Activated CD4-positive, alpha-beta memory T cell treated with anti-CD3 and anti-CD28 coated beads, Interleukin-2, amount 10 ng/mL, durations not matched to agents 7 days and 5 days (primary cell): Measurements from ENCODE around the gene PABPN1. TPM values are rescaled to one million over a fixed set of nuclear protein-coding genes. Genes with fewer than 3 reads are reported as not detected.
"Not testable (repeated sequence)": the region's sequence is repeated elsewhere in the genome, so short reads cannot be mapped to it uniquely, and the experiment has no call there.

Source experiments
- CTCF ChIA-PET: fragments of 350-600 bp; sonication (Branson Sonifier 250); formaldehyde crosslinking; loops from one replicate; lab custom pipeline; 2021; ENCODE audit warnings: antibody characterized with exemption, inconsistent platforms; lab: Charles Lee
- POLR2A ChIA-PET: fragments of 350-600 bp; sonication (Branson Sonifier 250); formaldehyde crosslinking; loops from one replicate; lab custom pipeline; 2021; ENCODE audit warnings: antibody characterized with exemption; lab: Charles Lee
- DNase-seq: peaks from one replicate; pipeline ENCODE4 v3.0.0-alpha.2; 2020
- H3K27ac Mint-ChIP-seq: one replicate; pipeline ENCODE4 v1.8.0; 2021; ENCODE audit warnings: mild to moderate bottlenecking, mixed read lengths
- H3K27me3 Mint-ChIP-seq: one replicate; pipeline ENCODE4 v1.8.0; 2021; ENCODE audit warnings: mixed read lengths
- H3K36me3 Mint-ChIP-seq: one replicate; pipeline ENCODE4 v1.8.0; 2021; ENCODE audit warnings: low read depth, mixed read lengths
- H3K4me1 Mint-ChIP-seq: one replicate; pipeline ENCODE4 v1.8.0; 2021; ENCODE audit warnings: mixed read lengths
- H3K4me3 Mint-ChIP-seq: one replicate; pipeline ENCODE4 v1.8.0; 2021; ENCODE audit warnings: mild to moderate bottlenecking, mixed read lengths
- H3K9me3 Mint-ChIP-seq: one replicate; pipeline ENCODE4 v1.8.0; 2021; ENCODE audit warnings: mixed read lengths
- total RNA-seq, 2 experiments: library from RNA; stranded (reverse); gene quantifications; one replicate each; pipeline ENCODE4 v1.2.3, GENCODE V29; 2021

The PABPN1 gene, protein sequence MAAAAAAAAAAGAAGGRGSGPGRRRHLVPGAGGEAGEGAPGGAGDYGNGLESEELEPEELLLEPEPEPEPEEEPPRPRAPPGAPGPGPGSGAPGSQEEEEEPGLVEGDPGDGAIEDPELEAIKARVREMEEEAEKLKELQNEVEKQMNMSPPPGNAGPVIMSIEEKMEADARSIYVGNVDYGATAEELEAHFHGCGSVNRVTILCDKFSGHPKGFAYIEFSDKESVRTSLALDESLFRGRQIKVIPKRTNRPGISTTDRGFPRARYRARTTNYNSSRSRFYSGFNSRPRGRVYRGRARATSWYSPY
- 100 to 1,000 TPM; 194 to 198 TPM for total RNA-seq

DNA sequence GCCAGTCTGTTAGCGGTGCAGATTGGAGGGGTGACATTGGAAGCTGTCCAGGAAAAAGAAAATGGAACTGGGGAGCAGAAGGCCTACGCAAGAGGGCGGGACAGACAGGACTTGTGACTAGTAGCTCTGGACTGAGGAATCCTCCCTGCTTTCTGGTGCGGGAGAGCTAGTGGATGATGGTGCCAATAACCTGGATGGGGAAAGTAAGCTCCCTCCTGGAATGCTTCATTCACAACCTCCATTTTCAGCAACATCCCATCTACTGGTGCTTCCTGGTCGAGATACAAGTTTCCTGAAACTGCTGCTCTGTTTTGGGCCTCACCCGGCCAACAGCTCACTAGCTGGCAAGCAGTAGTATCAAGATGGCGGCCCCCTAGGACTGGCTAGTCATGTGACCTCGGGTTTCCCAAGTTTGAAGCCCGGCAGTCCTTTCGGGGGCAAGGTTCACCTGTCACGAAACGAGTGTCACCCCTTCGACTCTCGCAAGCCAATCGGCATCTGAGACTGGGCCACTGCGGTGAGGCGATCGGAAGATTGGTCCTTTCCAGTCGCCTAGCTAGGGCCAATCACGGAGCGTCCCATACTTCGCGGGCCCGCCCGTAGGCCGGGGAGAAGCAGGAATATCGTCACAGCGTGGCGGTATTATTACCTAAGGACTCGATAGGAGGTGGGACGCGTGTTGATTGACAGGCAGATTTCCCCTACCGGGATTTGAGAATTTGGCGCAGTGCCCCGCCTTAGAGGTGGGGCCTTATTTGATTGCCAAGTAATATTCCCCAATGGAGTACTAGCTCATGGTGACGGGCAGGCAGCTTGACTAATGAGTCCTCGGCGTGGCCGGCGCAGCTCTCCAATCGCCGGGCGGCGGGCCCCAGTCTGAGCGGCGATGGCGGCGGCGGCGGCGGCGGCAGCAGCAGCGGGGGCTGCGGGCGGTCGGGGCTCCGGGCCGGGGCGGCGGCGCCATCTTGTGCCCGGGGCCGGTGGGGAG lies at the start of gene PABPN1:
PABPN1 (plus strand) TSS at position 874 of the 988 bp plus-strand sequence; CDS start at position 887, 13 bp downstream.
- H3K9me3 Mint-ChIP-seq = peaks cover 5% of the 10 kb centered on the region
- H3K27me3 Mint-ChIP-seq = no peaks in the 10 kb centered on the region
- H3K4me1 Mint-ChIP-seq = peaks cover 31% of the 10 kb centered on the region
- DNase-seq = peak; percentile 99
- CTCF ChIA-PET = interaction anchor here (0.5 to 4.6 kb wide), 22 partner anchors 15 to 793 kb away, joined by 3 to 58 read pairs (median 4); partner anchors contain the start of genes ACIN1, BCL2L2, C14orf119 and DCAF11
- POLR2A ChIA-PET = interaction anchor here (0.6 to 7.2 kb wide), 29 partner anchors 10 to 1464 kb away, joined by 3 to 282 read pairs (median 4); partner anchors contain the start of genes ACIN1, BCL2L2, C14orf119 and DAD1
- H3K4me3 Mint-ChIP-seq = peak within 1 kb of the TSS; percentile 87
- H3K27ac Mint-ChIP-seq = peak within 1 kb of the TSS; percentile 95
- H3K36me3 Mint-ChIP-seq = peaks cover 43% of the 10 kb centered on the region

DNA sequence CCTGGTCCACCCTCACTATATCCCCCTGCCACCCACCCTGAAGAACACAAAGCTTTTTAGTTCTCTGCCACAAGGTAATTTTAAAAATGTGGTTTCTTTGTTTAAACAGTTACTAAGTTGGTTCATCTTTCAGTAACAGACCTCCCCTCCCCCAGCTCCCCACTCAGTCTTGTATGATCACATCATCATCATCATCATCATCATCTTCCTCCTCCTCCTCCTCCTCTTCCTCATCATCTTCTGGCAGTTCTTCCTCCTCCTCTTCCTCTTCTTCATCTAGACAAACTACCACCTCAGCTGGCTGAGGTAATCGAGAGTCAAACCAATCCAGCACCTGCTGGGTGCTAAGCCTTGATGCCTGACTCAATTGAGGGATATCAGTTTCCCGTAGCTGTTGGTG lies 45.8 kb upstream of the PABPN1 start:
- no peak overlapping the region for H3K27ac Mint-ChIP-seq
- no peaks in the 10 kb centered on the region for H3K4me1 Mint-ChIP-seq
- POLR2A ChIA-PET = no interaction called here
- no peak overlapping the region for H3K4me3 Mint-ChIP-seq
- CTCF ChIA-PET = no interaction called here
- peaks cover 5% of the 10 kb centered on the region for H3K36me3 Mint-ChIP-seq
- H3K27me3 Mint-ChIP-seq = no peaks in the 10 kb centered on the region
- no peaks in the 10 kb centered on the region for H3K9me3 Mint-ChIP-seq
- DNase-seq = no peak

DNA sequence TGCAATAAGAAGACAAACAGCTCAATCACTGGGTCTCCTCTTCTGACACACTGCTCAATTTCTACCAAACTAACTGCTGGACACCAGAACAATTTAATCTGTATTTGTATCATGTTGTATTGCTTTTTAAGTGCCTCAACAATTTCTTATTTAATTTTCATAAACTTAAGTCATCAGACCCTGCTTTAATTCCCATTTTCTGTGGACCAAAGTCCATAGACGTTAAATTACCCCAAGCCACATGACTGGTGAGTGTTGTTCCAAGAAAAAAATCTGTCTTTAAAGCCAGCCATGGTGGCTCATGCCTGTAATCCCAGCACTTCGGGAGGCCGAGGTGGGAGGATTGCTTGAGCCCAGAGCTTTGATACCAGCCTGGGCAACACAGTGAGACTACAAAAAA lies 44.1 kb upstream of the PABPN1 start:
- Mint-ChIP-seq H3K27me3 (no peaks in the 10 kb centered on the region), H3K27ac (no peak overlapping the region), H3K9me3 (no peaks in the 10 kb centered on the region), H3K4me1 (no peaks in the 10 kb centered on the region), H3K4me3 (no peak overlapping the region), H3K36me3 (peaks cover 5% of the 10 kb centered on the region)
- POLR2A ChIA-PET = no interaction called here
- CTCF ChIA-PET = interaction anchor here (0.7 to 1.3 kb wide), 3 partner anchors 10 to 64 kb away, joined by 3 to 4 read pairs (median 3); no protein-coding TSS in a partner anchor
- no peak for DNase-seq

DNA sequence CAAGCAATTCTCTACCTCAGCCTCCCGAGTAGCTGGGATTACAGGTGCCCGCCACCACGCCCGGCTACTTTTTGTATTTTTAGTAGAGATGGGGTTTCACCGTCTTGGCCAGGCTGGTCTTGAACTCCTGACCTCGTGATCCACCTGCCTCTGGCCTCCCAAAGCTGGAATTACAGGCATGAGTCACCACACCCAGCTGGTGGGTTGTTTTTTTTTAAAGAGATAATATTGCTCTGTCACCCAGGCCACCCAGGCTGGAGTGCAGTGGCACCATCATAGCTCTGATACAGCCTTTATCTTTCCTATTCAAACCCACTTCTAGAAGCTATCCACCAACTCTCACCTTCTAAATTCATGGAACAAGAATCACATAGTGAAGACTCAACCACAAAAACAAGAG lies 43.3 kb upstream of the PABPN1 start:
- not testable (repeated sequence) for H3K9me3 Mint-ChIP-seq, H3K27ac Mint-ChIP-seq, H3K4me3 Mint-ChIP-seq, H3K4me1 Mint-ChIP-seq, H3K27me3 Mint-ChIP-seq, DNase-seq, H3K36me3 Mint-ChIP-seq
- POLR2A ChIA-PET = interaction anchor here (0.6 kb wide), 1 partner anchor 281 kb away, joined by 3 read pairs; no protein-coding TSS in a partner anchor
- CTCF ChIA-PET = interaction anchor here (1.0 to 1.3 kb wide), 2 partner anchors 10 to 17 kb away, joined by 3 read pairs; no protein-coding TSS in a partner anchor

DNA sequence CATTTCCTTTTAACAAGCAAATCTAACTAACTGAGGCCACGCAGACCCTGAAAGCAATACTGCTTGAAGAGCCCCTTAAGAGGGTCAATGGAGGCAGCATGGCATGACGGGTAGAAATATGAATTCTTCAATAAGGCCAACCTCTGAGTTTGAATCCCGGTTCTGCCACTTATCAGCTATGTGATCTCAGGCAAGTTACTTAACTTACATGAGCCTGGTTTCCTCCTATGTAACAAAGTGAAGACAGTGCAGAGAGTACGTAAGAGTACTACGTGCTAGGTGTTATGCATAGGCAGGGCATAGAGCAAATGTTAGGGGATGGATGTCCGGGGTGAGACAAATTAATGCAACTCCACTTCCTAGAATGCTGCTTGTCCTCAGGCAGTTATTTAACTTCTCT lies 40.0 kb upstream of the PABPN1 start:
- ChIA-PET CTCF (no interaction called here), POLR2A (no interaction called here)
- DNase-seq = no peak
- Mint-ChIP-seq H3K4me3 (no peak overlapping the region), H3K9me3 (no peaks in the 10 kb centered on the region), H3K27ac (no peak overlapping the region), H3K4me1 (peaks cover 19% of the 10 kb centered on the region), H3K36me3 (peaks cover 2% of the 10 kb centered on the region), H3K27me3 (no peaks in the 10 kb centered on the region)

DNA sequence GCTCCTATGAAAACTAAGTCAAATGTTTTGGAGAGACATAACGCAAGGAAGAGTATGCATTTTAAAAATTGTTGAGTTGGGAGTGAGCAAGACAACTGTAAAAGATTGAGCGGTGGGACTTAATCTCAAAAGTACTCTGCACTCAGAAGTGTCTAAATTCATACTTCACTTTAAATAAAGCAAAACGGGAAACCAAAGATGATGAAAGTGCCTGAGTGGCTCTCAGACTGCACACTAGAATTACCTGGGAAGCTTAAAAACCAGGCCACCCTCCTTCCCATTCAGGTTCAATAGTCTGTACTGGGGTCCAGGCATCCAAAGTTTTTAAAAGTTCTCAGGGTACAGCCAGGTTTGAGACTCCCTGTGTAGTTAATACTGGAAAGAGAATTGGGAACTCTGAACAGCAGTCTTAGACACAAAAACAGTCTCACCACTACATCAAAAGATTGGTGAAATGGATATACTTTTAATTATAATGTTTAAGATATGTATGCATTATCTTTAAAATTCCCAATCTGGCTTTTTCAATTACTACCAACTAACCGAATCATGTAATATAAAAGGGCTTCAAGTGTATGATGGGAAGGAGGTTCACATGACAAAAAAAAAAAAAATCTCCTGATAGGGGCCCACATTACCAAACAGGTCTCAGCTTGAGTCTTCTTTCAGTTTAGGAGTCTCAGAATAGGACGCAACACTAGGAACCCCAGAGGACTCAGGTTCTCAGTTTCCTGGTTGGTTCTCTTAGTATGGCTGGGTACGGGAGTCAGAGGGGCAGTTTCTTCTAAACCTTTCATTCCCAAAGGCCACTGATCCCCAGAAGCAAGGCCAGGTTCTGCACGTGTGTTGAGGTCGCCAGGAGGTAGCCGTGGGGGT lies 36.4 kb upstream of the PABPN1 start:
- POLR2A ChIA-PET = interaction anchor here (3.1 to 3.8 kb wide), 2 partner anchors 16 to 36 kb away, joined by 45 to 62 read pairs; partner anchors contain the start of genes PABPN1 and PPP1R3E
- peaks cover 28% of the 10 kb centered on the region for H3K4me1 Mint-ChIP-seq
- CTCF ChIA-PET = interaction anchor here (1.7 to 7.3 kb wide), 2 partner anchors 13 to 36 kb away, joined by 13 to 78 read pairs; partner anchors contain the start of genes PABPN1 and PPP1R3E
- no peak for DNase-seq
- H3K4me3 Mint-ChIP-seq = peak overlapping the region; percentile 89
- H3K27me3 Mint-ChIP-seq = no peaks in the 10 kb centered on the region
- peak overlapping the region; percentile 78 for H3K27ac Mint-ChIP-seq
- no peaks in the 10 kb centered on the region for H3K9me3 Mint-ChIP-seq
- H3K36me3 Mint-ChIP-seq = peaks cover 2% of the 10 kb centered on the region

DNA sequence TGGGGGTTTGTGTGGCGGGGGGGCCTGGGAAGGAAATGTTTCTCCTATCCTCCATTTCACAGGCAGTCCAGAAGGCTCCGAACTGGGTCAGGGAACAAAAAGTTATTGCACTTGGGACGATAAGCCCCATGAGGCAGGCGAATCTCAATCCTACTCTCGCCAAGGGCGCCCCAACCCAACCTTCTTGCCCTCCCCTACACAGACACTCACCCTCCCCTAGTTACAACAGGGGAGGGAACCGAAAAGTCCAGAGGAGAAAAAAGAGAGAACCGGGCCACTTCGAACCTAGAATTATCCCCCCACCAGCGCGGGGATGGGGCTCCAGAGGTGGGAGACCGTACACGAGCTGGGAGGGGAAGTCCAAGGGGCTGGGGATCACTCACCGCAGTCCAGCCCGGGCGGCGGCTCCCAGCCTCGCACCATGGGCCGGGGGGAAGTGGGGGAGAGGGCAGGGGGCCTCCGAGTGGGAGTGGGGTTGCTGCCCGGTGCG lies 35.7 kb upstream of the PABPN1 start:
- CTCF ChIA-PET = interaction anchor here (1.2 to 7.3 kb wide), 5 partner anchors 13 to 299 kb away, joined by 4 to 78 read pairs (median 10); partner anchors contain the start of genes PABPN1 and PPP1R3E
- Mint-ChIP-seq H3K4me3 (peak overlapping the region; percentile 89), H3K4me1 (peaks cover 28% of the 10 kb centered on the region), H3K36me3 (peaks cover 2% of the 10 kb centered on the region), H3K9me3 (no peaks in the 10 kb centered on the region), H3K27ac (peak overlapping the region; percentile 78), H3K27me3 (no peaks in the 10 kb centered on the region)
- no peak for DNase-seq
- POLR2A ChIA-PET = interaction anchor here (0.9 to 3.8 kb wide), 7 partner anchors 11 to 257 kb away, joined by 3 to 62 read pairs (median 5); partner anchors contain the start of genes ACIN1, BCL2L2, C14orf119 and PABPN1

DNA sequence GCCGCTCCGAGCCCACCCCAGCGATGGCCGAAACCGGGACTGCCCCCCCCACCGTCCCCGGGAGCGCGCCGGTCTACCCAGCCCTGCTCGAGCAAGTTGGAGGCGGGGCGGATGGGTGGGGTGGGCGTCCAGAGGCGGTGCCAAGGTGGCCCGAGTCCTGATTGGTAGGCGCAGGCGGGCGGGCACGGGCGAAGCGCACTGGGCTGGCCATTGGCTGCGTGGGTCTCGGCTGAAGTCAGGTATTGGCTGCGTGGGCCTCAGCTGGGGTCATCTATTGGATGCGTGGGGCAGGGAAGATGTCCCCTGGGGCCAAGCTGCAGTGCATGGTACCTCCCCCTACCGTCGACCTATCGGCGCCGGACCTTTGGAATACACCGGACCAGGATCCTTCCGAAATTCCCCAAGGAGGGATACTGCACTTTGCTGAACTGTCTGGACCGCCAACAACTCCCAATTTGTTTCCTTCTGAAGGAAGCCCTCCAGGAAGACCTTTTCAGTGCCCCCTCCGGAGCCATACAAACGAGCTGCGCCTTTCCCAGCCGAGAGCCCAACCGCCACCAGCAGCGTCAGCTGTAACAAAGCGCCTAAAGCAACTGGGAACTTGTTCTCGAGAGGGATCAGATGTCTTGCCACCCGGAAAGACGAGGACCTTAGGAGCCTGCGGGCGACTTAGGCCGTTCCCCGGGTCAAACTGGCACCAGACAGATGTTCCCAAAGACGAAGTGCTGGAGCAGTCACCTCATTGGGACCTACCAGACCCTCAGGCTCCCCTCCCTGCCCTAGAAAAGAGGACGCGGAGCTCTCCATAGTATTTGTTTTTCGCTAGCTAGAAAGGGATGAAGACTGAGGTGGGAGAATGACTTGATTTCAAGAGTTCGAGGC lies 35.0 kb upstream of the PABPN1 start, which contains the start of gene HOMEZ:
HOMEZ (minus strand) TSS at position 113 of the 882 bp plus-strand sequence. CDS start 180 bp downstream, outside the sequence.
- ChIA-PET POLR2A (interaction anchor here (0.7 to 3.8 kb wide), 8 partner anchors 10 to 279 kb away, joined by 3 to 62 read pairs (median 4); partner anchors contain the start of genes ACIN1, BCL2L2, C14orf119 and PABPN1), CTCF (interaction anchor here (0.6 to 7.3 kb wide), 9 partner anchors 12 to 313 kb away, joined by 3 to 78 read pairs (median 6); partner anchors contain the start of genes ACIN1, C14orf119, PABPN1 and PPP1R3E)
- DNase-seq = peak; percentile 98
- Mint-ChIP-seq H3K27ac (peak within 1 kb of the TSS; percentile 84), H3K27me3 (no peaks in the 10 kb centered on the region), H3K4me3 (peak within 1 kb of the TSS; percentile 89), H3K9me3 (no peaks in the 10 kb centered on the region), H3K4me1 (peaks cover 28% of the 10 kb centered on the region), H3K36me3 (peaks cover 2% of the 10 kb centered on the region)

DNA sequence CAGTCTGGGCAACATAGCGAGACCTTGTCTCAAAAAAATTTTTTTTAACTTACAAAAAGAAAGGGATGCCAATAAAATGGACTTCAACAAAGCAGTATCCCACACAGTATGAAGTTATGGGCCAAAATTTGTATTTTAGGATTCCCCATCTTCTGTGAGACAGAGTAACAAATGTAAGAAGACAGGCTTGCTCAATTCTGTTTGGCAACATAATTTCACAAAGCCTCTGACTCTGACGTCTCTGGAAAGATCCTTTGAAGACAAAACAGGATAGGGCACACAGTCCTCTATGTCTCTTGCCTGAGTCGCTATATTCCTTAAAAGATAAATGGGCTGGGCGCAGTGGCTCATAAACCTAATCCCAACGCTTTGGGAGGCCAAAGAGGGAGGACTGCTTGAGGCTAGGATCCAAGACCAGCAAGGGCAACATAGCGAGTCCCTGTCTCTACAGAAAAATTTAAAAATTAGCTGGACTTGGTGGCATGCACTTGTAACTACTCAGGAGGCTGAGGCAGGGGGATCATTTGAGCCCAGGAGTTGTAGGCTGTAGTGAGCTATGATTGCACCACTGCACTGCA lies 34.3 kb upstream of the PABPN1 start:
- DNase-seq = no peak
- POLR2A ChIA-PET = interaction anchor here (1.2 to 3.8 kb wide), 4 partner anchors 9 to 192 kb away, joined by 5 to 62 read pairs (median 26); partner anchors contain the start of genes ACIN1, C14orf119, PABPN1 and PPP1R3E
- H3K27ac Mint-ChIP-seq = peak overlapping the region; percentile 84
- peaks cover 1% of the 10 kb centered on the region for H3K27me3 Mint-ChIP-seq
- H3K4me3 Mint-ChIP-seq = peak overlapping the region; percentile 89
- H3K36me3 Mint-ChIP-seq = peaks cover 2% of the 10 kb centered on the region
- peaks cover 28% of the 10 kb centered on the region for H3K4me1 Mint-ChIP-seq
- H3K9me3 Mint-ChIP-seq = no peaks in the 10 kb centered on the region
- CTCF ChIA-PET = interaction anchor here (0.6 to 7.3 kb wide), 10 partner anchors 9 to 312 kb away, joined by 3 to 78 read pairs (median 6); partner anchors contain the start of genes ACIN1, C14orf119, PABPN1 and PPP1R3E
